Heart right ventricle (tissue), 16 donors: ENCODE measurements around the gene SBK3. TPM values are rescaled to one million over a fixed set of nuclear protein-coding genes. Genes with fewer than 3 reads are reported as not detected.

Source experiments
- ATAC-seq, 8 donors: fragments of 200-7000 bp; cut with Tn5 transposase; one replicate each; pipeline ENCODE4 v1.9.1; 2020; ENCODE audit warnings: mild to moderate bottlenecking in 8 of 8, moderate library complexity in 8 of 8, moderate number of reproducible peaks in 1 of 8
- DNase-seq, 2 donors: peaks; one replicate each; pipeline ENCODE4 v3.0.0-alpha.2; 2020
- H3K27ac ChIP-seq, 10 donors: fragments of 200-600 bp; sonication (generic) in 2 of 10; one replicate each; pipeline versions ENCODE4 v1.5.0 to v1.8.0; 2020 to 2022; ENCODE audit warnings: mild to moderate bottlenecking in 3 of 10
- H3K27me3 ChIP-seq, 7 donors: fragments of 200-600 bp; one replicate each; pipeline ENCODE4 v1.8.0; 2021 to 2022; ENCODE audit warnings: mild to moderate bottlenecking in 2 of 7
- H3K36me3 ChIP-seq, 9 donors: fragments of 200-600 bp; sonication (generic) in 1 of 9; one replicate each; pipeline versions ENCODE4 v1.5.0 to v1.8.0; 2020 to 2022; ENCODE audit warnings: mild to moderate bottlenecking in 2 of 9
- H3K4me1 ChIP-seq, 9 donors: fragments of 200-600 bp; sonication (generic) in 1 of 9; one replicate each; pipeline versions ENCODE4 v1.5.0 to v1.8.0; 2020 to 2022; ENCODE audit warnings: mild to moderate bottlenecking in 4 of 9
- H3K4me3 ChIP-seq, 10 donors: fragments of 200-600 bp; sonication (generic) in 2 of 10; one replicate each; pipeline versions ENCODE4 v1.5.0 to v1.8.0; 2020 to 2022; ENCODE audit warnings: mild to moderate bottlenecking in 7 of 10, moderate library complexity in 2 of 10
- H3K9me3 ChIP-seq, 11 donors: fragments of 200-600 bp in 10 of 11; sonication (generic) in 2 of 11; one replicate each; pipeline versions ENCODE4 v1.5.0 to v1.8.0; 2013 to 2022; ENCODE audit warnings: mild to moderate bottlenecking in 2 of 11, control low read depth in 1 of 11, moderate library complexity in 1 of 11
- WGBS, 2 donors: extraction: QIAGEN DNeasy Blood & Tissue Kit; methylation state at CpG; one replicate each; pipeline ENCODE4 v1.1.7; 2013; ENCODE audit warnings: inconsistent platforms in 1 of 2; 5-methylcytosine and 5-hydroxymethylcytosine counted together
- intact Hi-C, 10 donors: fragments of 100-400 bp; cut with DNase I; formaldehyde crosslinking; loops; one replicate each; pipeline versions ENCODE4 v1.11.1 to v1.14.2; 2022
- polyA plus RNA-seq, 2 donors: library from polyadenylated mRNA; stranded (reverse); fragments of 200-250 nt; gene quantifications; one replicate each; pipeline ENCODE4 v1.2.3, GENCODE V29; 2013
- total RNA-seq, 10 donors: library from RNA; stranded (reverse); fragmentation: NEBNext Ultra II Directional in 3 of 10; extraction: Animal tissue kit (Norgen Biotek cat#: 25700) in 3 of 10; gene quantifications; one replicate each; pipeline versions ENCODE4 v1.2.1 to v1.2.4, GENCODE V29; 2021 to 2023
- TF ChIP-seq, protein P1 (sequence below), 9 donors: fragments of 200-600 bp; sonication (generic) in 2 of 9; IDR thresholded peaks; one replicate each; pipeline versions ENCODE4 v1.5.0 to v1.8.0; 2021 to 2022; ENCODE audit warnings: antibody characterized with exemption in 9 of 9, mild to moderate bottlenecking in 5 of 9, moderate library complexity in 1 of 9
- donor health status: Arrhythmogenic right ventricular cardiomyopathy.
- donor health status: ischemic (EF 13 %, LVEDD 7.1; RV severe dilation, severe dysfunction).
- donor health status: healthy with polysubstance abuse.
- donor health status: DM: no; HTN: yes; CAD: no.
- donor health status: DM: no; HTN: no; CAD: no.
- donor health status: ischemic (EF 25% LVEDD 6.9; RV normal size, moderate dysfunction).
- donor health status: ischemic (EF 25% LVEDD 5.7; RV mildly dilated, moderate dysfunction).
- donor health status: healthy.
- donor health status: DM: yes; HTN: yes; CAD: no.
- donor health status: Ischemic cardiomyopathy.
- donor health status: ischemic (EF 35%, LVEDD 5.7; RV mildly dilated, moderate dysfunction).
- donor health status: nonischemic (EF 11% LVEDD 7.7; RV severe dilation, severe dysfunction).
- donor health status: DM: yes; HTN: yes; CAD: no.
- donor health status: PGD.
- donor health status: ischemic (EF 29% LVEDD 5.4; RV normal size, mild dysfunction).
- donor health status: nonischemic (EF 23%, LVEDD 6.1; RV moderate dilation, normal function).

The SBK3 gene
- total and polyA plus RNA-seq, 12 donors: 2.0 to 33.3 (median 7.3) TPM

DNA sequence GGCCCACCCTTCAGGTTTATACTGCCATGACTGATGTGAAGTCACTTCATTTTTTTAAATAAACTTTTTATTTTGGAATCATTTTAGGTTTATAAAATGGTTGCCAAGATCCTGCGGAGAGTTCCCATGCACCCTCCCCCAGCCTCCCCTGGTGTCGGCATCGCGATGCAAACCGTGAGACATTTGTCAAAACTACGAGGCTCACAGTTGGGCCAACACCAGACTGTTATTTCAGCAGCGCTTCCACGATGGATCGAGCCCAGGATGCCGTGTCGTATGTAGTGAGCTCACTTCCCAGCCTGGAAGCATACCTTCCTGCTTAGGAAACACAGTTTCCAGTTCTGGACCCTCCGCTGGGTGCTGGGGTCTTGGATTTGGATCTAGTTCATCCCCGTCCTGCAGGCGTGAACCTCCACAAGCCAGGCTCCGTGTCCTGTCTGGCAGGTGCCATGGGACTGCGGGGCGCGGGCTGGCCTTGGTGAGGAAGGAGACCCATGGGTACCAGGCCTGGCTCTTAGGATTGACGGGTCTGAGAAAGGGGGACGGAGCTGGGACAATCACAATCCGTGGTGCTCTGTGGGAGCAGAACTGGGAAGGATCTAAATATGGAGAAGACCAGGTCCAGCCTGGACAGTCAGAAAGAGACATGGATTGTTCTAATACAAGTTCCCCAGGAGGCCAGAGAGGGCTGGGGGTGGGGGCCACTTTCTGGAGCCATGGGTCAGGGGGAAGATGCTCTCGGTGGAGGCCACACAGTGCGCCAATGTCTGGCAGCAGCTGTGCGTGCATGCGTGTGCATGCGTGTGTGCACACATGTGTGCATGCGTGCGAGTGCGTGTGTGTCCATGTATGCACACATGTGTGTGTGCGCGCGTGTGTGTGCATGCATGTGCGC lies 6.0 kb downstream of the SBK3 start:
- Histone ChIP-seq H3K4me3 (no peak overlapping the region), H3K36me3 (no peaks in the 10 kb centered on the region), H3K9me3 (no peaks in the 10 kb centered on the region), H3K4me1 (peaks cover 0 to under 1% (median 0%) of the 10 kb centered on the region in 9 donors), H3K27ac (no peak overlapping the region), H3K27me3 (no peaks in the 10 kb centered on the region)
- WGBS, 2 donors: 83 to 85% methylated on average over 33 of the region's 33 CpGs
- ATAC-seq (no peak), DNase-seq (no peak)
- intact Hi-C loops: no loop called here
- TF ChIP-seq, protein P1, sequence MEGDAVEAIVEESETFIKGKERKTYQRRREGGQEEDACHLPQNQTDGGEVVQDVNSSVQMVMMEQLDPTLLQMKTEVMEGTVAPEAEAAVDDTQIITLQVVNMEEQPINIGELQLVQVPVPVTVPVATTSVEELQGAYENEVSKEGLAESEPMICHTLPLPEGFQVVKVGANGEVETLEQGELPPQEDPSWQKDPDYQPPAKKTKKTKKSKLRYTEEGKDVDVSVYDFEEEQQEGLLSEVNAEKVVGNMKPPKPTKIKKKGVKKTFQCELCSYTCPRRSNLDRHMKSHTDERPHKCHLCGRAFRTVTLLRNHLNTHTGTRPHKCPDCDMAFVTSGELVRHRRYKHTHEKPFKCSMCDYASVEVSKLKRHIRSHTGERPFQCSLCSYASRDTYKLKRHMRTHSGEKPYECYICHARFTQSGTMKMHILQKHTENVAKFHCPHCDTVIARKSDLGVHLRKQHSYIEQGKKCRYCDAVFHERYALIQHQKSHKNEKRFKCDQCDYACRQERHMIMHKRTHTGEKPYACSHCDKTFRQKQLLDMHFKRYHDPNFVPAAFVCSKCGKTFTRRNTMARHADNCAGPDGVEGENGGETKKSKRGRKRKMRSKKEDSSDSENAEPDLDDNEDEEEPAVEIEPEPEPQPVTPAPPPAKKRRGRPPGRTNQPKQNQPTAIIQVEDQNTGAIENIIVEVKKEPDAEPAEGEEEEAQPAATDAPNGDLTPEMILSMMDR (IDR thresholded peaks at IDR 0.05): no peak

DNA sequence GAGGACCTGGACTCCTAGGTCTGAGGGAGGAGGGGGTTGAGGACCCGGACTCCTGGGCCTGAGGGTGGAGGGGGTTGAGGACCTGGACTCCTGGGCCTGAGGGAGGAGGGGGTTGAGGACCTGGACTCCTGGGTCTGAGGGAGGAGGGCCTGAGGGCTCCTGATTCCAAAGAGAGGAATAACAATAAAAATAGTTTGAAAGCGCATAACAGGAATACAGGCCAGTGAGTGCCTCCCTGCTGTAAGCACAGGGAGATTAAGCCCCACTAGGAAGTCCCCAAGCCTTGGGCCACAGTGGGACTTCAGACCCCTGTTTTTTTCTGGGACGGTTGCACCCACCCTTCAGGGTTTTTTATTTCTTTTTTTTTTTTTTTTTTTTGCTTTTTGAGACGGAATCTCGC lies 7.2 kb downstream of the SBK3 start:
- WGBS, 2 donors: 85 to 86% methylated on average over 5 of the region's 5 CpGs
- intact Hi-C loops: no loop called here
- TF ChIP-seq, protein P1 (IDR thresholded peaks at IDR 0.05): no peak
- Histone ChIP-seq H3K36me3 (no peaks in the 10 kb centered on the region), H3K4me1 (no peaks in the 10 kb centered on the region), H3K4me3 (no peak overlapping the region), H3K27ac (no peak overlapping the region), H3K9me3 (no peaks in the 10 kb centered on the region), H3K27me3 (no peaks in the 10 kb centered on the region)
- no peak for DNase-seq
- ATAC-seq: no peak

DNA sequence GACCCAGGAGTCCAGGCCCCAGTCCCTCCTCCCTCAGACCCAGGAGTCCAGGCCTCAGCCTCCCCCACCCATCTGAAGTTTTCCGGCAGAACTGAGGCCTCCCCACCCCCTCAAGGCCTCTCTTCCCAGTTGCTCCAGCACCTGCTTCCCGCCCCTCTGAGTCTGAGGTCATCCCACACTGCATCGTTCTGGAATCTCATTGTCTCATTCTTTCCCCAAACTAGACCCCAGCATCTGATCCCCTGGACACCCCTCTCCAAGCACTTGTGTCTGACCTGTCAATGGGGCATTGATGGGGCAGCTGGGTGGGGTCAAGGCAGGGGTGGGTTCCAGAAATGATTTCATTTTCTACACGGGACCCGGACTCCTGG lies 7.6 kb downstream of the SBK3 start:
- DNase-seq (no peak), ATAC-seq (no peak)
- WGBS, 2 donors: 57 to 61% methylated on average over 5 of the region's 5 CpGs
- Histone ChIP-seq H3K27me3 (no peaks in the 10 kb centered on the region), H3K36me3 (no peaks in the 10 kb centered on the region), H3K27ac (no peak overlapping the region), H3K9me3 (no peaks in the 10 kb centered on the region), H3K4me1 (no peaks in the 10 kb centered on the region), H3K4me3 (no peak overlapping the region)
- intact Hi-C loops: no loop called here
- TF ChIP-seq, protein P1 (IDR thresholded peaks at IDR 0.05): no peak

DNA sequence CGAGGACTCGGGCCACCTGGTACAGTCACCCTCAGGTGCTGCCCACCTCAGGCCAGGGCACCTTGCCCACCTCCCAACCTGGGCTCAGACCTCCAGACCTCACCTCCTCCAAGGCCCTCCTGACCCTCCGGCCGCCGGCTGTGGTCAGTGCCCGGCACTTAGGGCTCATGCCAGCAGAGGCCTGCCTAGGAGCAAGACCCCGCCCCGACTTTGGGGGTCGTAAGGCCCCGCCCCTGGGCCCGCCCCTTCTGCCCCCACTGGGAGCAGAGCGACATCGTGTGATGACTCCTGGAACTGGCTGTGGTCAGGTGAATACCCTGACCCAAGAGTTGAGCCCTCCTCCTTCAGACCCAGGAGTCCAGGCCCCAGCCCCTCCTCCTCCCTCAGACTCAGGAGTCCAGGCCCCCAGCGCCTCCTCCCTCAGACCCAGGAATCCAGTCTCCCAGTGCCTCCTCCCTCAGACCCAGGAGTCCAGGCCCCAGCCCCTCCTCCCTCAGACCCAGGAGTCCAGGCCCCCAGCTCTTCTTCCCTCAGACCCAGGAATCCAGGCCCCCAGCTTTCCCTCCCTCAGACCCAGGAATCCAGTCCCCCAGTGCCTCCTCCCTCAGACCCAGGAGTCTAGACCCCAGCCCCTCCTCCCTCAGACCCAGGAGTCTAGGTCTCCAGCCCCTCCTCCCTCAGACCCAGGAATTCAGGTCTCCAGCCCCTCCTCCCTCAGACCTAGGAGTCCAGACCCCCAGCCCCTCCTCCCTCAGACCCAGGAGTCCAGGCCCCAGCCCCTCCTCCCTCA lies 8.2 kb downstream of the SBK3 start, which contains the start of gene SBK2:
SBK2 (minus strand) TSS at position 183 of the 790 bp plus-strand sequence. CDS start 839 bp downstream, outside the sequence.
- Histone ChIP-seq H3K27me3 (no peaks in the 10 kb centered on the region), H3K4me1 (no peaks in the 10 kb centered on the region), H3K4me3 (no peak within 1 kb of the TSS), H3K36me3 (no peaks in the 10 kb centered on the region), H3K9me3 (no peaks in the 10 kb centered on the region), H3K27ac (no peak within 1 kb of the TSS)
- ATAC-seq: peak in 4 of 8 donors; percentile 4 to 49 (median 23)
- TF ChIP-seq, protein P1 (IDR thresholded peaks at IDR 0.05): peak in 4 of 9 donors; percentile 15 to 23 (median 21)
- intact Hi-C loops: no loop called here
- no peak for DNase-seq
- 17 to 29% methylated on average over 11 to 14 of the region's 14 CpGs for WGBS, 2 donors
